ENCODE results near the gene CHEK2.

- TF ChIP-seq CTCF (conservative IDR thresholded peaks at IDR 0.05; ENCODE audit: low read depth, low read length), result 0 out of 2 replicates have a peak, but pooled peaks have one; percentile 7
- no peak for TF ChIP-seq POLR2A (IDR thresholded peaks at IDR 0.05; ENCODE audit: low read depth, low read length)
- TF ChIP-seq CEBPB (IDR thresholded peaks at IDR 0.05; ENCODE audit: low read depth, low read length), result no peak
- no peak for TF ChIP-seq BHLHE40 (IDR thresholded peaks at IDR 0.05; ENCODE audit: low read depth, low read length)
- TF ChIP-seq RAD21 (IDR thresholded peaks at IDR 0.05; ENCODE audit: low read length), result no peak
These were observed 30.9 kb downstream of the CHEK2 start for GRCh38 chr22:28710576-28711191.
